H9 (cell line): ENCODE data around the gene TMIGD2. TPM values are rescaled to one million over a fixed set of nuclear protein-coding genes. Genes with fewer than 3 reads are reported as not detected.

Experiments used
- DNase-seq: peaks from one replicate; pipeline ENCODE4 v3.0.0-alpha.2; 2017
- H2AFZ ChIP-seq: one replicate; pipeline ENCODE4 v1.6.1; 2013; ENCODE audit warnings: mild to moderate bottlenecking, low read length, control low read depth, moderate library complexity
- H2AK5ac ChIP-seq: 2 replicates; pipeline ENCODE4 v1.6.1; 2013; ENCODE audit warnings: low read length, control low read depth, mixed read lengths; ENCODE audit not compliant: insufficient read length
- H2BK120ac ChIP-seq: one replicate; pipeline ENCODE4 v1.6.1; 2013; ENCODE audit warnings: low read depth, mild to moderate bottlenecking, low read length, control low read depth, inconsistent platforms; ENCODE audit not compliant: poor library complexity, severe bottlenecking
- H2BK12ac ChIP-seq: 2 replicates; pipeline ENCODE4 v1.6.1; 2013; ENCODE audit warnings: low read length, control low read depth, mixed read lengths, low read depth; ENCODE audit not compliant: insufficient read length
- H2BK15ac ChIP-seq: 2 replicates; pipeline ENCODE4 v1.6.1; 2013; ENCODE audit warnings: low read depth, low read length, control low read depth
- H2BK20ac ChIP-seq: one replicate; pipeline ENCODE4 v1.6.1; 2013; ENCODE audit warnings: low read depth, mild to moderate bottlenecking, low read length, control low read depth, inconsistent platforms; ENCODE audit not compliant: poor library complexity, severe bottlenecking
- H2BK5ac ChIP-seq: 2 replicates; pipeline ENCODE4 v1.6.1; 2013; ENCODE audit warnings: low read length, control low read depth, mixed read lengths; ENCODE audit not compliant: insufficient read length
- H3K14ac ChIP-seq: 2 replicates; pipeline ENCODE4 v1.6.1; 2013; ENCODE audit warnings: low read length, control low read depth; ENCODE audit not compliant: insufficient read depth
- H3K18ac ChIP-seq: 2 replicates; pipeline ENCODE4 v1.6.1; 2013; ENCODE audit warnings: low read depth, mild to moderate bottlenecking, mixed read lengths, low read length, control low read depth; ENCODE audit not compliant: insufficient read length
- H3K23ac ChIP-seq: 2 replicates; pipeline ENCODE4 v1.6.1; 2013; ENCODE audit warnings: low read length, control low read depth, mixed read lengths, low read depth; ENCODE audit not compliant: insufficient read length
- H3K23me2 ChIP-seq: 2 replicates; pipeline ENCODE4 v1.6.1; 2013; ENCODE audit warnings: low read depth, mild to moderate bottlenecking, mixed read lengths, low read length, control low read depth; ENCODE audit not compliant: insufficient read length, poor library complexity, severe bottlenecking
- H3K27ac ChIP-seq: 2 replicates; pipeline ENCODE4 v1.5.1; 2013; ENCODE audit warnings: low read length, control low read depth, mixed read lengths, low read depth; ENCODE audit not compliant: insufficient read length
- H3K27me3 ChIP-seq: 2 replicates; pipeline ENCODE4 v1.6.1; 2013; ENCODE audit warnings: low read length, control low read depth, inconsistent platforms; ENCODE audit not compliant: insufficient read depth
- H3K4ac ChIP-seq: 2 replicates; pipeline ENCODE4 v1.6.1; 2013; ENCODE audit warnings: low read depth, mild to moderate bottlenecking, control low read depth, inconsistent platforms, low read length, moderate library complexity
- H3K4me1 ChIP-seq: 2 replicates; pipeline ENCODE4 v1.6.1; 2013; ENCODE audit warnings: low read length, control low read depth, inconsistent platforms; ENCODE audit not compliant: insufficient read depth
- H3K4me2 ChIP-seq: 2 replicates; pipeline ENCODE4 v1.6.1; 2013; ENCODE audit warnings: low read length, control low read depth, mixed read lengths; ENCODE audit not compliant: insufficient read length, insufficient read depth
- H3K56ac ChIP-seq: 2 replicates; pipeline ENCODE4 v1.6.1; 2013; ENCODE audit warnings: low read depth, mild to moderate bottlenecking, mixed read lengths, low read length, control low read depth; ENCODE audit not compliant: insufficient read length
- H3K79me1 ChIP-seq: 2 replicates; pipeline ENCODE4 v1.6.1; 2013; ENCODE audit warnings: low read depth, mild to moderate bottlenecking, moderate library complexity, low read length, control low read depth, inconsistent platforms; ENCODE audit not compliant: insufficient read depth, poor library complexity, severe bottlenecking
- H3K79me2 ChIP-seq: 2 replicates; pipeline ENCODE4 v1.6.1; 2013; ENCODE audit warnings: low read length, control low read depth, inconsistent platforms; ENCODE audit not compliant: insufficient read depth
- H3K9ac ChIP-seq: 2 replicates; pipeline ENCODE4 v1.6.1; 2013; ENCODE audit warnings: low read length, control low read depth, mixed read lengths; ENCODE audit not compliant: insufficient read length; ENCODE audit errors: extremely low read depth
- H3K9me3 ChIP-seq: one replicate; pipeline ENCODE4 v1.6.1; 2013; ENCODE audit warnings: low read depth, low read length, inconsistent platforms; ENCODE audit not compliant: control insufficient read depth
- H3T11ph ChIP-seq: one replicate; pipeline ENCODE4 v1.6.1; 2013; ENCODE audit warnings: mild to moderate bottlenecking, low read length, control low read depth, inconsistent platforms
- H4K20me1 ChIP-seq: one replicate; pipeline ENCODE4 v1.6.1; 2013; ENCODE audit not compliant: control insufficient read depth, insufficient read length, insufficient read depth
- H4K5ac ChIP-seq: 2 replicates; pipeline ENCODE4 v1.6.1; 2013; ENCODE audit warnings: low read depth, mild to moderate bottlenecking, mixed read lengths, low read length, control low read depth; ENCODE audit not compliant: insufficient read length
- H4K8ac ChIP-seq: replicated peaks from 2 replicates; pipeline ENCODE4 v1.6.1; 2013; ENCODE audit warnings: low read length, control low read depth, mixed read lengths, low read depth; ENCODE audit not compliant: insufficient read length
- H4K91ac ChIP-seq: 2 replicates; pipeline ENCODE4 v1.6.1; 2013; ENCODE audit warnings: low read depth, mild to moderate bottlenecking, moderate library complexity, mixed read lengths, low read length, control low read depth; ENCODE audit not compliant: insufficient read length
- H3K27ac Mint-ChIP-seq, 3 experiments: 2 replicates in 2 of 3; 3 replicates in 1 of 3; pipeline ENCODE4 v1.8.0; 2020 to 2021; ENCODE audit warnings: mixed read lengths in 3 of 3, mild to moderate bottlenecking in 1 of 3, moderate library complexity in 1 of 3
- H3K27me3 Mint-ChIP-seq: 2 replicates; pipeline ENCODE4 v1.8.0; 2021; ENCODE audit warnings: low read depth, mild to moderate bottlenecking, moderate library complexity, mixed read lengths
- H3K36me3 Mint-ChIP-seq, 3 experiments: 2 replicates in 2 of 3; 3 replicates in 1 of 3; pipeline ENCODE4 v1.8.0; 2020 to 2021; ENCODE audit warnings: low read depth in 3 of 3, mixed read lengths in 3 of 3; ENCODE audit not compliant: insufficient read depth in 1 of 3
- H3K4me1 Mint-ChIP-seq, 2 experiments: 2 replicates each; pipeline ENCODE4 v1.8.0; 2020; ENCODE audit warnings: mixed read lengths in 2 of 2
- H3K4me3 Mint-ChIP-seq, 2 experiments: 2 replicates in 1 of 2; 3 replicates in 1 of 2; pipeline ENCODE4 v1.8.0; 2020 to 2021; ENCODE audit warnings: mild to moderate bottlenecking in 2 of 2, mixed read lengths in 2 of 2, moderate library complexity in 1 of 2
- H3K9me3 Mint-ChIP-seq, 2 experiments: 2 replicates in 1 of 2; 3 replicates in 1 of 2; pipeline ENCODE4 v1.8.0; 2020; ENCODE audit warnings: mild to moderate bottlenecking in 2 of 2, mixed read lengths in 2 of 2, moderate library complexity in 1 of 2
- CTCF ChIP-seq: fragments of 200-600 bp; sonication (generic); conservative IDR thresholded peaks from 3 replicates; pipeline ENCODE4 v1.8.0; 2021; ENCODE audit warnings: antibody characterized with exemption, mild to moderate bottlenecking
- WGBS: extraction: QIAGEN DNeasy Blood & Tissue Kit; methylation state at CpG from one replicate; pipeline ENCODE4 v1.1.7; 2013; ENCODE audit warnings: missing lambda C conversion rate, low lambda C conversion rate, mixed read lengths; ENCODE audit not compliant: insufficient read length; ENCODE audit errors: extremely low coverage; 5-methylcytosine and 5-hydroxymethylcytosine counted together
- total RNA-seq: library from RNA; stranded (reverse); gene quantifications from 2 replicates; pipeline ENCODE4 v1.2.1, GENCODE V29; 2021

Gene TMIGD2
- total RNA-seq, 1 experiment from 2014 or later: 0.26 TPM

GRCh38 chr19:4324228-4324627, 22.0 kb upstream of the TMIGD2 start:
- H4K91ac ChIP-seq: no peak overlapping the region
- H3K27ac ChIP-seq: no peak overlapping the region
- H3K14ac ChIP-seq: no peak overlapping the region
- H3K9ac ChIP-seq: no peak overlapping the region
- no CpG with 5 or more reads among the region's 12 CpGs for WGBS
- H3K9me3 ChIP-seq: no peaks in the 10 kb centered on the region
- no peak overlapping the region for H2BK120ac ChIP-seq
- Mint-ChIP-seq H3K4me3 (no peak overlapping the region; a peak in 1 of 5 replicates), H3K36me3 (peaks cover 25 to 43% (median 27%) of the 10 kb centered on the region in 3 experiments), H3K4me1 (peaks cover 10 to 12% of the 10 kb centered on the region in 2 experiments), H3K9me3 (peaks cover 18 to 22% of the 10 kb centered on the region in 2 experiments), H3K27me3 (peaks cover 2% of the 10 kb centered on the region; the same call in 1 of the 2 replicates), H3K27ac (no peak overlapping the region)
- H4K8ac ChIP-seq: no peak overlapping the region
- H3K18ac ChIP-seq: no peak overlapping the region
- no peak overlapping the region for H2BK15ac ChIP-seq
- TF ChIP-seq CTCF: no peak
- H3K4ac ChIP-seq: no peak overlapping the region
- H2BK5ac ChIP-seq: no peak overlapping the region
- no peak overlapping the region for H2BK20ac ChIP-seq
- no peak overlapping the region for H2BK12ac ChIP-seq
- DNase-seq: no peak
- H2AFZ ChIP-seq: no peak overlapping the region
- no peaks in the 10 kb centered on the region for H3K79me1 ChIP-seq
- H2AK5ac ChIP-seq: no peak overlapping the region
- H4K5ac ChIP-seq: no peak overlapping the region
- H3K79me2 ChIP-seq: no peaks in the 10 kb centered on the region
- no peak overlapping the region for H3K56ac ChIP-seq
- H3K23ac ChIP-seq: no peak overlapping the region
- no peaks in the 10 kb centered on the region for H3K27me3 ChIP-seq
- no peak overlapping the region for H3K4me2 ChIP-seq
- H3K4me1 ChIP-seq: peaks cover 2% of the 10 kb centered on the region; the same call in 1 of the 2 replicates
- no peaks in the 10 kb centered on the region for H4K20me1 ChIP-seq
- H3K23me2 ChIP-seq: peaks cover 9% of the 10 kb centered on the region
- no peak overlapping the region for H3T11ph ChIP-seq
